ENCODE results near the gene IFNLR1. TPM values are rescaled to one million over a fixed set of nuclear protein-coding genes. Genes with fewer than 3 reads are reported as not detected.

Gene IFNLR1
- total and polyA plus RNA-seq, 9 of the 15 experiments (the other 6 are each of a cell fraction or from before 2014, with no cell fraction given): not detected

DNA sequence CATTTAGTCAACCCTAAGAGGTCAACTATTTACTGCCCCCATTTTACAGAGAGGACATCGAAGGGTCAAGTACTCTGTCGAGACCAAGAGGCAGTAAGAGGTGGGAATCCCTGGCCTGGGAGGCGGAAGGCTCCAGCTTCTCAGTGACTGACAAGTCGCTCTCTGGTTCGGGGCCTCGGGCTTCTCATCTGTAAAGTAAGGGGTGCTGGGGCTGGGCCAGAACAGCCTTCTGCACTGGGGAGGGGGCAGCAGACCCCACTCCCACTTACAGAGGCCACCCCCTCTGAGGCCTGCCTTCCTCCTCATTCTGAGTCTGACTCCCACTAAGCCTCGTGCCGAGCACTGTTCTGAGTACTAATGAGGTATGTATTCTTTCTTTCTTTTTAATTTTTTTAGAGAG is 17.0 kb upstream of the IFNLR1 start:
- DNase-seq (ENCODE audit: extremely low read depth in 1 of 4, low spot score in 3 of 4): no peak
- WGBS (ENCODE audit: insufficient coverage, low coverage, missing lambda C conversion rate): 20% methylated on average over 6 of the region's 8 CpGs
- TF ChIP-seq ZBTB7A (IDR thresholded peaks at IDR 0.05; ENCODE audit: borderline replicate concordance, control insufficient read depth, low read depth, low read length) (no peak), NBN (IDR thresholded peaks at IDR 0.05; ENCODE audit: low read depth) (no peak), GATAD2A (IDR thresholded peaks at IDR 0.05) (no peak), RUNX1 (IDR thresholded peaks at IDR 0.05; ENCODE audit: low read depth) (no peak), SIX5 (IDR thresholded peaks at IDR 0.05; ENCODE audit: borderline replicate concordance in 1 of 2, insufficient read depth in 1 of 2, low read depth in 1 of 2, low read length in 2 of 2) (no peak), PHF21A (IDR thresholded peaks at IDR 0.05; ENCODE audit: borderline replicate concordance, low read depth) (no peak), CBFA2T2 (conservative IDR thresholded peaks at IDR 0.05) (no peak), POLR2B (IDR thresholded peaks at IDR 0.05; ENCODE audit: low read depth, partially characterized antibody) (no peak), NFATC3 (IDR thresholded peaks at IDR 0.05) (no peak), SNIP1 (IDR thresholded peaks at IDR 0.05; ENCODE audit: low read depth) (no peak), MIER1 (IDR thresholded peaks at IDR 0.05; ENCODE audit: low read depth) (no peak), CREB1 (IDR thresholded peaks at IDR 0.05) (no peak), CREB1 (CRISPR knock-in tag; IDR thresholded peaks at IDR 0.05) (no peak), PURB (CRISPR knock-in tag; IDR thresholded peaks at IDR 0.05; ENCODE audit: low read depth) (no peak), ZNF76 (CRISPR knock-in tag; IDR thresholded peaks at IDR 0.05; ENCODE audit: borderline replicate concordance) (no peak), ASH1L (IDR thresholded peaks at IDR 0.05; ENCODE audit: borderline replicate concordance, low read depth, partially characterized antibody) (no peak), ZNF77 (CRISPR knock-in tag; IDR thresholded peaks at IDR 0.05) (no peak)
- TF ChIP-seq, protein P1, sequence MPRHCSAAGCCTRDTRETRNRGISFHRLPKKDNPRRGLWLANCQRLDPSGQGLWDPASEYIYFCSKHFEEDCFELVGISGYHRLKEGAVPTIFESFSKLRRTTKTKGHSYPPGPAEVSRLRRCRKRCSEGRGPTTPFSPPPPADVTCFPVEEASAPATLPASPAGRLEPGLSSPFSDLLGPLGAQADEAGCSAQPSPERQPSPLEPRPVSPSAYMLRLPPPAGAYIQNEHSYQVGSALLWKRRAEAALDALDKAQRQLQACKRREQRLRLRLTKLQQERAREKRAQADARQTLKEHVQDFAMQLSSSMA (CRISPR knock-in tag; IDR thresholded peaks at IDR 0.05): no peak
- TF ChIP-seq, protein P2, sequence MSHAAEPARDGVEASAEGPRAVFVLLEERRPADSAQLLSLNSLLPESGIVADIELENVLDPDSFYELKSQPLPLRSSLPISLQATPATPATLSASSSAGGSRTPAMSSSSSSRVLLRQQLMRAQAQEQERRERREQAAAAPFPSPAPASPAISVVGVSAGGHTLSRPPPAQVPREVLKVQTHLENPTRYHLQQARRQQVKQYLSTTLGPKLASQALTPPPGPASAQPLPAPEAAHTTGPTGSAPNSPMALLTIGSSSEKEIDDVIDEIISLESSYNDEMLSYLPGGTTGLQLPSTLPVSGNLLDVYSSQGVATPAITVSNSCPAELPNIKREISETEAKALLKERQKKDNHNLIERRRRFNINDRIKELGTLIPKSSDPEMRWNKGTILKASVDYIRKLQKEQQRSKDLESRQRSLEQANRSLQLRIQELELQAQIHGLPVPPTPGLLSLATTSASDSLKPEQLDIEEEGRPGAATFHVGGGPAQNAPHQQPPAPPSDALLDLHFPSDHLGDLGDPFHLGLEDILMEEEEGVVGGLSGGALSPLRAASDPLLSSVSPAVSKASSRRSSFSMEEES (CRISPR knock-in tag; IDR thresholded peaks at IDR 0.05): no peak
- TF ChIP-seq, protein P3, sequence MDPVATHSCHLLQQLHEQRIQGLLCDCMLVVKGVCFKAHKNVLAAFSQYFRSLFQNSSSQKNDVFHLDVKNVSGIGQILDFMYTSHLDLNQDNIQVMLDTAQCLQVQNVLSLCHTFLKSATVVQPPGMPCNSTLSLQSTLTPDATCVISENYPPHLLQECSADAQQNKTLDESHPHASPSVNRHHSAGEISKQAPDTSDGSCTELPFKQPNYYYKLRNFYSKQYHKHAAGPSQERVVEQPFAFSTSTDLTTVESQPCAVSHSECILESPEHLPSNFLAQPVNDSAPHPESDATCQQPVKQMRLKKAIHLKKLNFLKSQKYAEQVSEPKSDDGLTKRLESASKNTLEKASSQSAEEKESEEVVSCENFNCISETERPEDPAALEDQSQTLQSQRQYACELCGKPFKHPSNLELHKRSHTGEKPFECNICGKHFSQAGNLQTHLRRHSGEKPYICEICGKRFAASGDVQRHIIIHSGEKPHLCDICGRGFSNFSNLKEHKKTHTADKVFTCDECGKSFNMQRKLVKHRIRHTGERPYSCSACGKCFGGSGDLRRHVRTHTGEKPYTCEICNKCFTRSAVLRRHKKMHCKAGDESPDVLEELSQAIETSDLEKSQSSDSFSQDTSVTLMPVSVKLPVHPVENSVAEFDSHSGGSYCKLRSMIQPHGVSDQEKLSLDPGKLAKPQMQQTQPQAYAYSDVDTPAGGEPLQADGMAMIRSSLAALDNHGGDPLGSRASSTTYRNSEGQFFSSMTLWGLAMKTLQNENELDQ (CRISPR knock-in tag; IDR thresholded peaks at IDR 0.05; ENCODE audit: borderline replicate concordance): no peak

More for the DNA sequence above, 17.0 kb upstream of the IFNLR1 start:
- CTCF ChIA-PET (ENCODE audit: low intra/inter-chr PET ratio): interaction anchor here (8.5 kb wide), 1 partner anchor 187 kb away, joined by 222 read pairs; no protein-coding TSS in a partner anchor
- Histone ChIP-seq H3K9me3 (replicated peaks; ENCODE audit: control insufficient read depth, insufficient read depth, low read depth, low read length) (no peaks in the 10 kb centered on the region), H3K9ac (ENCODE audit: insufficient read depth in 1 of 2, low read depth in 2 of 2, low read length in 2 of 2) (no peak overlapping the region), H2AFZ (ENCODE audit: low read depth, low read length) (no peak overlapping the region), H3K27me3 (ENCODE audit: control insufficient read depth in 2 of 2, insufficient read depth in 2 of 2, low read length in 2 of 2) (peaks cover 23 to 52% of the 10 kb centered on the region in 2 experiments; a peak in 4 of 5 replicates), H3K9me1 (ENCODE audit: control insufficient read depth, insufficient read depth, low read length) (no peaks in the 10 kb centered on the region), H3K36me3 (ENCODE audit: control insufficient read depth, insufficient read depth, low read length) (no peaks in the 10 kb centered on the region), H3K4me1 (replicated peaks in 1 of 2; ENCODE audit: control insufficient read depth in 2 of 2, insufficient read depth in 2 of 2, low read length in 2 of 2) (no peaks in the 10 kb centered on the region; a peak in 1 of 5 replicates), H4K20me1 (replicated peaks; ENCODE audit: control insufficient read depth, insufficient read depth, low read length) (peaks cover 3% of the 10 kb centered on the region; the same call in 1 of the 2 replicates), H3K4me2 (ENCODE audit: insufficient read depth, low read length) (no peak overlapping the region), H3K79me2 (ENCODE audit: control insufficient read depth, insufficient read depth, low read length) (no peaks in the 10 kb centered on the region), H3K27ac (ENCODE audit: extremely low read depth, low read depth, low read length) (no peak overlapping the region), H3K4me3 (no peak overlapping the region)
- intact Hi-C loops (cut with micrococcal nuclease): no loop called here
- BruUV-seq (replicated peaks): no TSS peak
- in situ Hi-C loops (cut with MboI): loop anchor here (5.0 to 10.0 kb wide), 2 partner anchors 188 to 431 kb away; no protein-coding TSS in a partner anchor
- no peak for FAIRE-seq
- ATAC-seq: no peak
- POLR2A ChIA-PET: interaction anchor here (0.5 to 1.0 kb wide), 4 partner anchors 92 to 322 kb away, joined by 3 to 5 read pairs (median 4); no protein-coding TSS in a partner anchor

Measured in K562 (cell line).